H1 (cell line): ENCODE measurements around the gene AMZ1. TPM values are rescaled to one million over a fixed set of nuclear protein-coding genes. Genes with fewer than 3 reads are reported as not detected.
A peak's percentile ranks its signal among the peaks of the same experiment; 100 is the strongest.

ENCODE experiments used
- CTCF ChIA-PET: fragments of 300-600 bp; sonication (Branson Sonifier 250); formaldehyde crosslinking; loops from one replicate; lab custom pipeline; 2021; ENCODE audit not compliant: partially characterized antibody; lab: Charles Lee
- POLR2A ChIA-PET: fragments of 300-600 bp; sonication (Branson Sonifier 250); formaldehyde crosslinking; loops from one replicate; lab custom pipeline; 2021; ENCODE audit warnings: inconsistent platforms; ENCODE audit not compliant: partially characterized antibody; lab: Charles Lee
- DNase-seq, 2 experiments: peaks; one replicate each; pipeline versions ENCODE4 v3.0.0 to v3.0.0-alpha.2; 2010 to 2022; ENCODE audit warnings: low spot score in 2 of 2, low read depth in 1 of 2, mixed read lengths in 1 of 2
- FAIRE-seq: peaks from 2 replicates; lab custom pipeline; 2011; peaks lifted over from hg19 to GRCh38; lab: Jason Lieb, UNC
- H2AFZ ChIP-seq: 2 replicates; pipeline ENCODE4 v1.8.1; 2012; ENCODE audit warnings: low read length, inconsistent platforms
- H2AK5ac ChIP-seq: 2 replicates; pipeline ENCODE4 v1.6.1; 2013; ENCODE audit warnings: low read depth, low read length
- H2BK120ac ChIP-seq: replicated peaks from 2 replicates; pipeline ENCODE3; 2013; ENCODE audit warnings: low read depth, low read length, inconsistent platforms
- H2BK12ac ChIP-seq: 2 replicates; pipeline ENCODE4 v1.6.1; 2013; ENCODE audit warnings: low read depth, low read length
- H2BK15ac ChIP-seq: 2 replicates; pipeline ENCODE4 v1.6.1; 2013; ENCODE audit warnings: low read length
- H2BK20ac ChIP-seq: 2 replicates; pipeline ENCODE4 v1.6.1; 2013; ENCODE audit warnings: low read length
- H2BK5ac ChIP-seq: 2 replicates; pipeline ENCODE4 v1.6.1; 2013; ENCODE audit warnings: low read depth, low read length
- H3K14ac ChIP-seq: 2 replicates; pipeline ENCODE4 v1.6.1; 2013; ENCODE audit warnings: inconsistent platforms; ENCODE audit not compliant: insufficient read length
- H3K18ac ChIP-seq: 2 replicates; pipeline ENCODE4 v1.6.1; 2013; ENCODE audit warnings: low read length; ENCODE audit errors: extremely low read depth
- H3K23ac ChIP-seq: 2 replicates; pipeline ENCODE4 v1.6.1; 2013; ENCODE audit warnings: inconsistent platforms; ENCODE audit not compliant: insufficient read length
- H3K23me2 ChIP-seq: 2 replicates; pipeline ENCODE4 v1.6.1; 2013; ENCODE audit warnings: low read depth, low read length
- H3K27ac ChIP-seq: 2 replicates; pipeline ENCODE4 v1.6.1; 2011; ENCODE audit warnings: low read depth, low read length, inconsistent platforms
- H3K27me3 ChIP-seq, 4 experiments: replicated peaks in 1 of 4; 1 replicate in 1 of 4; 2 replicates in 3 of 4; pipeline versions ENCODE4 v1.6.1 to v1.8.1; 2011 to 2013; ENCODE audit warnings: low read length in 3 of 4, mild to moderate bottlenecking in 3 of 4, inconsistent platforms in 2 of 4, mixed read lengths in 2 of 4, moderate library complexity in 1 of 4; ENCODE audit not compliant: control insufficient read depth in 3 of 4, insufficient read depth in 3 of 4; ENCODE audit errors: extremely low read depth in 1 of 4
- H3K36me3 ChIP-seq, 4 experiments: 2 replicates each; pipeline versions ENCODE4 v1.6.1 to v1.8.1; 2011 to 2013; ENCODE audit warnings: mild to moderate bottlenecking in 4 of 4, low read length in 3 of 4, moderate library complexity in 2 of 4, control low read depth in 1 of 4, inconsistent platforms in 1 of 4; ENCODE audit not compliant: insufficient read depth in 4 of 4, control insufficient read depth in 2 of 4
- H3K4ac ChIP-seq: replicated peaks from 2 replicates; pipeline ENCODE3; 2013; ENCODE audit warnings: low read length, low read depth, mixed read lengths, inconsistent platforms; ENCODE audit not compliant: insufficient read length
- H3K4me1 ChIP-seq, 4 experiments: replicated peaks in 1 of 4; 1 replicate in 1 of 4; 2 replicates in 3 of 4; pipeline versions ENCODE4 v1.6.1 to v1.8.1; 2011 to 2013; ENCODE audit warnings: low read length in 3 of 4, inconsistent platforms in 2 of 4, mixed read lengths in 1 of 4; ENCODE audit not compliant: insufficient read depth in 4 of 4, control insufficient read depth in 3 of 4
- H3K4me2 ChIP-seq, 2 experiments: 2 replicates each; pipeline versions ENCODE4 v1.6.1 to v1.8.1; 2011 to 2013; ENCODE audit warnings: low read depth in 2 of 2, low read length in 2 of 2, control low read depth in 1 of 2, inconsistent platforms in 1 of 2, mild to moderate bottlenecking in 1 of 2; ENCODE audit not compliant: insufficient read depth in 1 of 2
- H3K4me3 ChIP-seq, 4 experiments: fragments of 200-600, 300-600 bp in 1 of 4; sonication (generic), shearing (Covaris generic), sonication (Bioruptor Twin) in 1 of 4; 2 replicates each; pipeline versions ENCODE4 v1.5.1 to v1.8.1; 2011 to 2016; ENCODE audit warnings: low read length in 4 of 4, low read depth in 3 of 4, control low read depth in 2 of 4, inconsistent platforms in 2 of 4, mild to moderate bottlenecking in 2 of 4, mixed read lengths in 1 of 4, moderate library complexity in 1 of 4; ENCODE audit not compliant: insufficient read depth in 2 of 4; ENCODE audit errors: extremely low read depth in 1 of 4
- H3K56ac ChIP-seq: replicated peaks from 2 replicates; pipeline ENCODE3; 2013; ENCODE audit warnings: low read depth, mild to moderate bottlenecking, mixed read lengths, low read length, inconsistent platforms; ENCODE audit not compliant: insufficient read length
- H3K79me1 ChIP-seq: 2 replicates; pipeline ENCODE4 v1.6.1; 2013; ENCODE audit warnings: low read depth, low read length, control low read depth
- H3K79me2 ChIP-seq, 2 experiments: 2 replicates each; pipeline versions ENCODE4 v1.6.1 to v1.8.1; 2012 to 2013; ENCODE audit warnings: low read length in 2 of 2, mild to moderate bottlenecking in 2 of 2, inconsistent platforms in 1 of 2; ENCODE audit not compliant: insufficient read depth in 2 of 2, control insufficient read depth in 1 of 2
- H3K9ac ChIP-seq, 4 experiments: replicated peaks in 1 of 4; 1 replicate in 1 of 4; 2 replicates in 3 of 4; pipeline versions ENCODE4 v1.6.1 to v1.8.1; 2011 to 2013; ENCODE audit warnings: low read depth in 3 of 4, low read length in 3 of 4, control low read depth in 2 of 4, mild to moderate bottlenecking in 2 of 4, moderate library complexity in 2 of 4, inconsistent platforms in 1 of 4; ENCODE audit errors: extremely low read depth in 1 of 4
- H3K9me3 ChIP-seq, 2 experiments: 2 replicates each; pipeline versions ENCODE4 v1.6.1 to v1.8.1; 2012 to 2013; ENCODE audit warnings: mild to moderate bottlenecking in 2 of 2, moderate library complexity in 2 of 2, control low read depth in 1 of 2, inconsistent platforms in 1 of 2, low read depth in 1 of 2, low read length in 1 of 2, mixed read lengths in 1 of 2; ENCODE audit not compliant: insufficient read depth in 2 of 2
- H4K20me1 ChIP-seq, 2 experiments: replicated peaks in 1 of 2; 2 replicates each; pipeline versions ENCODE3 to v1.8.1; 2011 to 2013; ENCODE audit warnings: inconsistent platforms in 2 of 2, low read length in 2 of 2, mild to moderate bottlenecking in 1 of 2; ENCODE audit not compliant: insufficient read depth in 2 of 2, control insufficient read depth in 1 of 2
- H4K5ac ChIP-seq: 2 replicates; pipeline ENCODE4 v1.6.1; 2013; ENCODE audit warnings: low read length, low read depth, mixed read lengths, inconsistent platforms; ENCODE audit not compliant: insufficient read length
- H4K8ac ChIP-seq: 2 replicates; pipeline ENCODE4 v1.8.0; 2013; ENCODE audit warnings: mild to moderate bottlenecking, moderate library complexity, low read length, inconsistent platforms; ENCODE audit not compliant: insufficient read depth; ENCODE audit errors: extremely low read depth
- H4K91ac ChIP-seq: replicated peaks from 2 replicates; pipeline ENCODE3; 2013; ENCODE audit warnings: low read length, mixed read lengths, inconsistent platforms; ENCODE audit not compliant: insufficient read length
- CTCF ChIP-seq, 3 experiments: IDR thresholded peaks; 1 replicate in 2 of 3; 2 replicates in 1 of 3; pipeline versions ENCODE4 v1.5.1 to v1.6.1; 2011; ENCODE audit warnings: low read length in 3 of 3, mild to moderate bottlenecking in 3 of 3, inconsistent platforms in 2 of 3, low read depth in 1 of 3, moderate library complexity in 1 of 3; ENCODE audit not compliant: insufficient read depth in 1 of 3; ENCODE audit errors: control extremely low read depth in 1 of 3
- SAP30 ChIP-seq: fragments of 300-600 bp; sonication (generic); IDR thresholded peaks from 2 replicates; pipeline ENCODE4 v1.7.1; 2012; ENCODE audit warnings: low read length, moderate library complexity, mild to moderate bottlenecking, inconsistent platforms; ENCODE audit not compliant: insufficient read depth, insufficient replicate concordance
- WGBS, 2 experiments: shearing (Covaris generic) in 1 of 2; methylation state at CpG; one replicate each; pipeline versions ENCODE4 v1.1.6 to v1.1.7; 2013 to 2015; ENCODE audit warnings: low lambda C conversion rate in 2 of 2, mixed read lengths in 2 of 2, inconsistent platforms in 1 of 2, low coverage in 1 of 2, missing lambda C conversion rate in 1 of 2; ENCODE audit not compliant: insufficient replicate concordance in 2 of 2, insufficient coverage in 1 of 2, insufficient read length in 1 of 2; ENCODE audit errors: extremely low coverage in 1 of 2, missing lambda C conversion rate in 1 of 2; 5-methylcytosine and 5-hydroxymethylcytosine counted together
- polyA plus RNA-seq, 7 experiments: library from polyadenylated mRNA; depleted of rRNA in 3 of 7; stranded (reverse) in 5 of 7; unstranded in 2 of 7; fragments of >200 nt in 5 of 7; fragments of 200-250 nt in 2 of 7; gene quantifications; 1 replicate in 5 of 7; 2 replicates in 1 of 7; 4 replicates in 1 of 7; pipeline versions ENCODE4 v1.2.1 to v1.2.3, GENCODE V29; 2011 to 2013; ENCODE audit warnings: missing spikeins in 2 of 7, mixed read lengths in 2 of 7
- total RNA-seq: library from RNA; stranded (reverse); fragmentation: NEBNext Ultra II Directional; extraction: Animal tissue kit (Norgen Biotek cat#: 25700); gene quantifications from 2 replicates; pipeline ENCODE4 v1.2.1, GENCODE V29; 2021

AMZ1 gene
- total and polyA plus RNA-seq, 2 of the 8 experiments (the other 6 are each of a cell fraction or from before 2014, with no cell fraction given) = 0.59 to 1.4 TPM

GRCh38 chr7:2680256-2680655 is 7.7 kb upstream of the AMZ1 start:
- no peak overlapping the region for H3K4me3 ChIP-seq
- H3K36me3 ChIP-seq = no peaks in the 10 kb centered on the region
- H3K27ac ChIP-seq = no peak overlapping the region
- H4K8ac ChIP-seq = peak overlapping the region; percentile 62; the same call in 1 of the 2 replicates
- TF ChIP-seq CTCF (IDR thresholded peaks at IDR 0.05; ENCODE audit: control extremely low read depth in 1 of 3, insufficient read depth in 1 of 3, low read depth in 1 of 3, low read length in 3 of 3) (peak in 1 of 3 experiments; percentile 1; a peak in 1 of 4 replicates), SAP30 (no peak)
- H2BK5ac ChIP-seq = no peak overlapping the region
- 0 out of 2 replicates have a peak overlapping the region, but pooled peaks have one; percentile 24 for H3K18ac ChIP-seq
- H3K9ac ChIP-seq = no peak overlapping the region
- peak overlapping the region; percentile 55; the same call in 1 of the 2 replicates for H2BK12ac ChIP-seq
- no peak overlapping the region for H3K23ac ChIP-seq
- WGBS, 2 experiments = 86% methylated on average over 12 of the region's 13 CpGs; no CpG with 5 or more reads in 1 of the 2 experiments
- H4K5ac ChIP-seq = no peak overlapping the region
- H3K4me2 ChIP-seq = no peak overlapping the region
- H3K4ac ChIP-seq = no peak overlapping the region
- FAIRE-seq = no peak
- H4K91ac ChIP-seq = peak overlapping the region; percentile 42
- H2BK120ac ChIP-seq = no peak overlapping the region
- H3K4me1 ChIP-seq = no peaks in the 10 kb centered on the region
- no peaks in the 10 kb centered on the region; a peak in 1 of 4 replicates for H3K9me3 ChIP-seq
- H3K14ac ChIP-seq = no peak overlapping the region
- POLR2A ChIA-PET = interaction anchor here (0.6 kb wide), 1 partner anchor 128 kb away, joined by 3 read pairs; no protein-coding TSS in a partner anchor
- H2BK15ac ChIP-seq = peak overlapping the region; percentile 72; the same call in 1 of the 2 replicates
- no peak overlapping the region for H3K56ac ChIP-seq
- H3K27me3 ChIP-seq = no peaks in the 10 kb centered on the region
- 0 out of 2 replicates have a peak overlapping the region, but pooled peaks have one; percentile 56 for H2AFZ ChIP-seq
- no peaks in the 10 kb centered on the region for H3K79me2 ChIP-seq
- no peak overlapping the region for H2AK5ac ChIP-seq
- H2BK20ac ChIP-seq = no peak overlapping the region
- CTCF ChIA-PET = interaction anchor here (1.0 to 5.4 kb wide), 27 partner anchors 9 to 229 kb away, joined by 3 to 59 read pairs (median 5); no protein-coding TSS in a partner anchor
- H4K20me1 ChIP-seq = no peaks in the 10 kb centered on the region
- H3K79me1 ChIP-seq = no peaks in the 10 kb centered on the region
- DNase-seq = no peak
- no peaks in the 10 kb centered on the region for H3K23me2 ChIP-seq
